HepG2 (cell line): ENCODE measurements around the gene UBE2Q2. TPM values are rescaled to one million over a fixed set of nuclear protein-coding genes. Genes with fewer than 3 reads are reported as not detected.

Experiments
- CBX1 ChIP-seq: IDR thresholded peaks from one replicate; pipeline ENCODE4 v1.6.1; 2016; ENCODE audit warnings: antibody characterized with exemption, low read depth
- ETV6 ChIP-seq: sonication (generic); formaldehyde crosslinking; conservative IDR thresholded peaks from 2 replicates; pipeline ENCODE4 v1.4.0; 2020; ENCODE audit warnings: missing genetic modification reagents
- HDAC2 ChIP-seq: sonication (generic); formaldehyde crosslinking; IDR thresholded peaks from 2 replicates; pipeline ENCODE4 v1.4.0; 2020; ENCODE audit warnings: missing genetic modification reagents
- HES4 ChIP-seq: sonication (generic); formaldehyde crosslinking; IDR thresholded peaks from 2 replicates; pipeline ENCODE4 v1.9.0; 2021; ENCODE audit warnings: mild to moderate bottlenecking, missing genetic modification reagents, borderline replicate concordance
- MED13 ChIP-seq: sonication (generic); formaldehyde crosslinking; IDR thresholded peaks from 2 replicates; pipeline ENCODE4 v1.5.0; 2020; ENCODE audit warnings: missing genetic modification reagents
- MIXL1 ChIP-seq: IDR thresholded peaks from 2 replicates; pipeline ENCODE4 v1.6.1; 2016
- NCOA1 ChIP-seq: sonication (generic); formaldehyde crosslinking; IDR thresholded peaks from 2 replicates; pipeline ENCODE4 v1.9.0; 2021; ENCODE audit warnings: missing genetic modification reagents
- PHF5A ChIP-seq: IDR thresholded peaks from one replicate; pipeline ENCODE4 v1.6.1; 2018; ENCODE audit warnings: low read depth, missing genetic modification reagents; ENCODE audit not compliant: unreplicated experiment
- RXRA ChIP-seq: sonication (generic); formaldehyde crosslinking; IDR thresholded peaks from 2 replicates; pipeline ENCODE4 v1.5.1; 2020; ENCODE audit warnings: missing genetic modification reagents
- SYNCRIP ChIP-seq: fragments of 200-400 bp; formaldehyde crosslinking; IDR thresholded peaks from 2 replicates; pipeline ENCODE4 v1.6.1; 2018; ENCODE audit warnings: mild to moderate bottlenecking, low read depth, low read length; ENCODE audit not compliant: insufficient read depth
- TCF12 ChIP-seq, 2 experiments: fragments of 450-650 bp in 1 of 2; sonication (generic) in 1 of 2; formaldehyde crosslinking in 1 of 2; IDR thresholded peaks; 2 replicates each; pipeline versions ENCODE4 v1.6.1 to v1.8.0; 2017 to 2022; ENCODE audit warnings: antibody characterized with exemption in 1 of 2, mild to moderate bottlenecking in 1 of 2, missing genetic modification reagents in 1 of 2, moderate library complexity in 1 of 2
- U2AF1 ChIP-seq: fragments of 200-400 bp; formaldehyde crosslinking; optimal IDR thresholded peaks from 2 replicates; pipeline ENCODE3; 2017; ENCODE audit warnings: mild to moderate bottlenecking, low read depth, low read length
- ZC3H4 ChIP-seq: sonication (generic); formaldehyde crosslinking; IDR thresholded peaks from 2 replicates; pipeline ENCODE4 v1.4.0; 2020; ENCODE audit warnings: missing genetic modification reagents, borderline replicate concordance
- ZFP36 ChIP-seq: fragments of 150-350 bp; IDR thresholded peaks from 2 replicates; pipeline ENCODE4 v1.6.1; 2018; ENCODE audit warnings: borderline replicate concordance, low read length, low read depth; ENCODE audit not compliant: partially characterized antibody
- ZKSCAN1 ChIP-seq: fragments of 150-350 bp; IDR thresholded peaks from 2 replicates; pipeline ENCODE4 v1.6.1; 2014; ENCODE audit warnings: low read length
- ZKSCAN5 ChIP-seq: sonication (generic); formaldehyde crosslinking; IDR thresholded peaks from 2 replicates; pipeline ENCODE4 v1.5.1; 2020; ENCODE audit warnings: mild to moderate bottlenecking, missing genetic modification reagents
- ZNF260 ChIP-seq: sonication (generic); formaldehyde crosslinking; IDR thresholded peaks from 2 replicates; pipeline ENCODE4 v1.4.0; 2020; ENCODE audit warnings: missing genetic modification reagents, low read depth, mild to moderate bottlenecking, borderline replicate concordance
- ZNF3 ChIP-seq: IDR thresholded peaks from 2 replicates; pipeline ENCODE4 v1.7.0; 2017; ENCODE audit warnings: inconsistent platforms
- ZNF510 ChIP-seq: sonication (generic); formaldehyde crosslinking; IDR thresholded peaks from 2 replicates; pipeline ENCODE4 v1.4.0; 2020; ENCODE audit warnings: low read depth, mild to moderate bottlenecking, missing genetic modification reagents
- ZNF564 ChIP-seq: sonication (generic); formaldehyde crosslinking; IDR thresholded peaks from 2 replicates; pipeline ENCODE4 v1.8.1; 2023; ENCODE audit warnings: mild to moderate bottlenecking, missing genetic modification reagents
- ZNF772 ChIP-seq: sonication (generic); formaldehyde crosslinking; IDR thresholded peaks from 2 replicates; pipeline ENCODE4 v1.5.0; 2020; ENCODE audit warnings: mild to moderate bottlenecking, missing genetic modification reagents
- ZNF841 ChIP-seq: sonication (generic); formaldehyde crosslinking; IDR thresholded peaks from 2 replicates; pipeline ENCODE4 v1.8.1; 2023; ENCODE audit warnings: missing genetic modification reagents, borderline replicate concordance
- ZSCAN21 ChIP-seq: sonication (generic); formaldehyde crosslinking; IDR thresholded peaks from 2 replicates; pipeline ENCODE4 v1.8.0; 2022; ENCODE audit warnings: mild to moderate bottlenecking, missing genetic modification reagents, moderate library complexity, borderline replicate concordance
- polyA plus RNA-seq, 8 experiments: library from polyadenylated mRNA; depleted of rRNA in 3 of 8; stranded (reverse) in 7 of 8; unstranded in 1 of 8; fragments of >200 nt; fragmentation: Illumina TruSeq in 4 of 8; extraction: Trizol in 4 of 8; gene quantifications; 2 replicates each; pipeline versions ENCODE4 v1.2.1 to v1.2.3, GENCODE V29; 2011 to 2016; ENCODE audit warnings: low read depth in 4 of 8, missing spikeins in 1 of 8, mixed read lengths in 1 of 8; ENCODE audit not compliant: insufficient read depth in 1 of 8
- total RNA-seq, 5 experiments: library from RNA; depleted of rRNA; stranded (reverse); fragments of >200 nt; fragmentation: Illumina TruSeq; extraction: Trizol; gene quantifications; 2 replicates each; pipeline ENCODE4 v1.2.3, GENCODE V29; 2016; ENCODE audit warnings: low read depth in 1 of 5
- TF ChIP-seq, protein P1 (sequence below): IDR thresholded peaks from 2 replicates; pipeline ENCODE4 v1.6.1; 2016; ENCODE audit warnings: missing genetic modification reagents, missing compliant biosample characterization
- TF ChIP-seq, protein P2 (sequence below), 2 experiments: fragments of 450-650 bp in 1 of 2; sonication (generic) in 1 of 2; formaldehyde crosslinking; IDR thresholded peaks; 2 replicates each; pipeline versions ENCODE4 v1.5.0 to v1.8.0; 2020 to 2022; ENCODE audit warnings: mild to moderate bottlenecking in 1 of 2, missing genetic modification reagents in 1 of 2
- TF ChIP-seq, protein P3 (sequence below): sonication (generic); formaldehyde crosslinking; IDR thresholded peaks from 2 replicates; pipeline ENCODE4 v1.4.0; 2020; ENCODE audit warnings: mild to moderate bottlenecking, low read depth, missing genetic modification reagents
- TF ChIP-seq, protein P4 (sequence below): sonication (generic); formaldehyde crosslinking; IDR thresholded peaks from 2 replicates; pipeline ENCODE4 v1.9.0; 2021; ENCODE audit warnings: missing genetic modification reagents, borderline replicate concordance

The UBE2Q2 gene
- total and polyA plus RNA-seq, 2 of the 13 experiments (the other 11 are each of a cell fraction or from before 2014, with no cell fraction given): 10.6 to 20.4 TPM

DNA sequence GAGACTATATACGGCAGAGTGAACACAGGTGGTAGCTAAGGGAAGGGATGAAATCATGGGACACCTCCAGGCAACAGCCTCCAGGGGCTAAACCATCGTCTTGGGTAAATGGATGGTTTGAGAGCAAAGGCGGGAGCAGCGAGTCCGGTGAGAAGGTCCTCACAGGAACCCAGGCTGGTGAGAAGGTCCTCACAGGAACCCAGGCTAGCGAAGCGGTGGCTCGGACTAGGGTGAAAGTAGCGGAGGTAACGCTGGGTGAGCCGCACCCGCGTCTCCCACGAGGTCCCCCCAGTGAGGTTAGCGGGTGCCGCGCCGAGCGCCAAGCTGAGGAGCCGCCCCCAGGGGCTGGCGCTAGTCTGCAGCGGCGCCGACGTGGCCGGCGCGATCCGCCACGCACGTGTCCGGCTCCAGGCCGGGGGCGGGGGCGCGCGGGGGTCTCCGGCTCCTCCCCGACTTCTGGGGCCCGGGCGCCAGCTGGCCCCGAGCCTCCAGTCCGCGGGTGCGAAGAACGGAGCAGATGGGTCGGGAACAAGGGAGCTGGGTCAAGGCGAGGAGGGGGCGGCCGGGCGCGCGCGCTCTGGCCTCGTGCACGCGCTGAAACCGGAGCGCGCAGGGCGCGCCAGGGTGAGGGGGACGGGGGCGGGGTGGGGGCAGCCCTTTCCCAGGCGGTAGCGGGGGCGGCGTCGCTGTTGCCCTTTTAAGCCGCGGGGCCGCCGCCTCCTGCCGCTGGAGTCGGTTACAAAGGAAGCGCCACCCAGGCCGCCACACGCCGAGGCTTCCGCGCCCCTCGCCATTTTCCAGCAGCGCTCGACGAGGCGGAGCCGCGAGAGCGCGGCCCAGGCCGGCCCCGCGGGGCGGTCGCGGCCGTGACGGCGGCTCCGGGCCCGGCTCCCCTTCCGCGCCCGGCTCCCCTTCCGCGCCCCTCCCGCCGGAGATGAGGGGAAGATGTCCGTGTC is at the start of gene UBE2Q2 (continued):
- TF ChIP-seq HES4 (CRISPR knock-in tag) (peak; percentile 8; the same call in 1 of the 2 replicates), ZNF772 (CRISPR knock-in tag) (peak; percentile 75; the same call in 1 of the 2 replicates), ZNF510 (CRISPR knock-in tag) (no peak), ZKSCAN5 (CRISPR knock-in tag) (no peak), U2AF1 (no peak), HDAC2 (CRISPR knock-in tag) (no peak), MIXL1 (CRISPR knock-in tag) (no peak), RXRA (no peak), ZKSCAN1 (no peak), ZNF841 (CRISPR knock-in tag) (no peak), ZC3H4 (CRISPR knock-in tag) (no peak), ZNF564 (CRISPR knock-in tag) (no peak), ZNF260 (CRISPR knock-in tag) (no peak), ZFP36 (no peak), ETV6 (CRISPR knock-in tag) (no peak), PHF5A (CRISPR knock-in tag) (no peak), SYNCRIP (no peak), NCOA1 (no peak), TCF12 (IDR thresholded peaks at IDR 0.05) (no peak), TCF12 (CRISPR knock-in tag; IDR thresholded peaks at IDR 0.05) (peak; percentile 48; the same call in 1 of the 2 replicates), CBX1 (no peak), ZNF3 (CRISPR knock-in tag) (no peak), ZSCAN21 (CRISPR knock-in tag) (peak; percentile 31; the same call in 1 of the 2 replicates), MED13 (CRISPR knock-in tag) (no peak)
- TF ChIP-seq, protein P1, sequence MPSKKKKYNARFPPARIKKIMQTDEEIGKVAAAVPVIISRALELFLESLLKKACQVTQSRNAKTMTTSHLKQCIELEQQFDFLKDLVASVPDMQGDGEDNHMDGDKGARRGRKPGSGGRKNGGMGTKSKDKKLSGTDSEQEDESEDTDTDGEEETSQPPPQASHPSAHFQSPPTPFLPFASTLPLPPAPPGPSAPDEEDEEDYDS (CRISPR knock-in tag): peak; percentile 58
- TF ChIP-seq, protein P2, sequence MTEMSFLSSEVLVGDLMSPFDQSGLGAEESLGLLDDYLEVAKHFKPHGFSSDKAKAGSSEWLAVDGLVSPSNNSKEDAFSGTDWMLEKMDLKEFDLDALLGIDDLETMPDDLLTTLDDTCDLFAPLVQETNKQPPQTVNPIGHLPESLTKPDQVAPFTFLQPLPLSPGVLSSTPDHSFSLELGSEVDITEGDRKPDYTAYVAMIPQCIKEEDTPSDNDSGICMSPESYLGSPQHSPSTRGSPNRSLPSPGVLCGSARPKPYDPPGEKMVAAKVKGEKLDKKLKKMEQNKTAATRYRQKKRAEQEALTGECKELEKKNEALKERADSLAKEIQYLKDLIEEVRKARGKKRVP (CRISPR knock-in tag; IDR thresholded peaks at IDR 0.05): no peak
- TF ChIP-seq, protein P3, sequence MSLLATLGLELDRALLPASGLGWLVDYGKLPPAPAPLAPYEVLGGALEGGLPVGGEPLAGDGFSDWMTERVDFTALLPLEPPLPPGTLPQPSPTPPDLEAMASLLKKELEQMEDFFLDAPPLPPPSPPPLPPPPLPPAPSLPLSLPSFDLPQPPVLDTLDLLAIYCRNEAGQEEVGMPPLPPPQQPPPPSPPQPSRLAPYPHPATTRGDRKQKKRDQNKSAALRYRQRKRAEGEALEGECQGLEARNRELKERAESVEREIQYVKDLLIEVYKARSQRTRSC (CRISPR knock-in tag): no peak
- TF ChIP-seq, protein P4, sequence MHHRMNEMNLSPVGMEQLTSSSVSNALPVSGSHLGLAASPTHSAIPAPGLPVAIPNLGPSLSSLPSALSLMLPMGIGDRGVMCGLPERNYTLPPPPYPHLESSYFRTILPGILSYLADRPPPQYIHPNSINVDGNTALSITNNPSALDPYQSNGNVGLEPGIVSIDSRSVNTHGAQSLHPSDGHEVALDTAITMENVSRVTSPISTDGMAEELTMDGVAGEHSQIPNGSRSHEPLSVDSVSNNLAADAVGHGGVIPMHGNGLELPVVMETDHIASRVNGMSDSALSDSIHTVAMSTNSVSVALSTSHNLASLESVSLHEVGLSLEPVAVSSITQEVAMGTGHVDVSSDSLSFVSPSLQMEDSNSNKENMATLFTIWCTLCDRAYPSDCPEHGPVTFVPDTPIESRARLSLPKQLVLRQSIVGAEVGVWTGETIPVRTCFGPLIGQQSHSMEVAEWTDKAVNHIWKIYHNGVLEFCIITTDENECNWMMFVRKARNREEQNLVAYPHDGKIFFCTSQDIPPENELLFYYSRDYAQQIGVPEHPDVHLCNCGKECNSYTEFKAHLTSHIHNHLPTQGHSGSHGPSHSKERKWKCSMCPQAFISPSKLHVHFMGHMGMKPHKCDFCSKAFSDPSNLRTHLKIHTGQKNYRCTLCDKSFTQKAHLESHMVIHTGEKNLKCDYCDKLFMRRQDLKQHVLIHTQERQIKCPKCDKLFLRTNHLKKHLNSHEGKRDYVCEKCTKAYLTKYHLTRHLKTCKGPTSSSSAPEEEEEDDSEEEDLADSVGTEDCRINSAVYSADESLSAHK: no peak
